SK-N-SH (cell line): ENCODE data around the gene RABGAP1L. TPM values are rescaled to one million over a fixed set of nuclear protein-coding genes. Genes with fewer than 3 reads are reported as not detected.

Experiments
- CTCF ChIA-PET: fragments of 300-600, 350-600 bp; formaldehyde crosslinking; extraction: SDS; loops from one replicate; lab custom pipeline; 2021; lab: Yijun Ruan, JAX
- POLR2A ChIA-PET: fragments of 350-600 bp; sonication (Branson Sonifier 250); formaldehyde crosslinking; extraction: SDS; loops from one replicate; lab custom pipeline; 2020; ENCODE audit warnings: antibody characterized with exemption, inconsistent platforms; lab: Yijun Ruan, JAX
- DNase-seq: peaks from one replicate; pipeline ENCODE4 v3.0.0; 2012
- H2AFZ ChIP-seq: fragments of 200-600 bp; sonication (generic); 2 replicates; pipeline ENCODE4 v1.8.1; 2016; ENCODE audit warnings: antibody characterized with exemption, mild to moderate bottlenecking, low read depth
- H3F3A ChIP-seq: fragments of 200-600 bp; sonication (generic); replicated peaks from 2 replicates; pipeline ENCODE3; 2016; ENCODE audit warnings: antibody characterized with exemption, mild to moderate bottlenecking; ENCODE audit not compliant: insufficient read depth
- H3K27ac ChIP-seq, 2 experiments: fragments of 200-500 bp in 1 of 2; fragments of 200-600 bp in 1 of 2; sonication (Bioruptor generic) in 1 of 2; sonication (generic), shearing (Covaris generic) in 1 of 2; 2 replicates each; pipeline versions ENCODE4 v1.5.1 to v1.6.1; 2014 to 2016; ENCODE audit warnings: low read depth in 2 of 2, inconsistent platforms in 1 of 2, low read length in 1 of 2, mild to moderate bottlenecking in 1 of 2, mixed read lengths in 1 of 2
- H3K27me3 ChIP-seq: fragments of 200-600 bp; sonication (generic), shearing (Covaris generic); 2 replicates; pipeline ENCODE4 v1.6.1; 2016; ENCODE audit warnings: mixed run types; ENCODE audit not compliant: insufficient read depth
- H3K36me3 ChIP-seq, 2 experiments: fragments of 200-500 bp in 1 of 2; fragments of 200-600 bp in 1 of 2; sonication (Bioruptor generic) in 1 of 2; sonication (generic) in 1 of 2; replicated peaks in 1 of 2; 2 replicates each; pipeline versions ENCODE3 to v1.5.1; 2014 to 2016; ENCODE audit warnings: low read length in 1 of 2, mild to moderate bottlenecking in 1 of 2; ENCODE audit not compliant: insufficient read depth in 2 of 2, control insufficient read depth in 1 of 2
- H3K4me1 ChIP-seq, 2 experiments: fragments of 200-500 bp in 1 of 2; fragments of 200-600 bp in 1 of 2; sonication (Bioruptor generic) in 1 of 2; sonication (generic), shearing (Covaris generic) in 1 of 2; 2 replicates each; pipeline versions ENCODE4 v1.5.1 to v1.6.1; 2014 to 2016; ENCODE audit warnings: low read depth in 1 of 2, low read length in 1 of 2, mixed run types in 1 of 2; ENCODE audit not compliant: insufficient read depth in 2 of 2, control insufficient read depth in 1 of 2
- H3K4me2 ChIP-seq: fragments of 200-600 bp; sonication (generic), shearing (Covaris generic); 2 replicates; pipeline ENCODE4 v1.6.1; 2017; ENCODE audit warnings: mixed run types
- H3K4me3 ChIP-seq, 2 experiments: fragments of 200-500 bp in 1 of 2; fragments of 200-600 bp in 1 of 2; sonication (Bioruptor generic) in 1 of 2; sonication (generic), shearing (Covaris generic) in 1 of 2; 2 replicates each; pipeline versions ENCODE4 v1.5.1 to v1.8.1; 2014 to 2016; ENCODE audit warnings: low read depth in 2 of 2, inconsistent platforms in 1 of 2, low read length in 1 of 2, mild to moderate bottlenecking in 1 of 2, mixed read lengths in 1 of 2, moderate library complexity in 1 of 2
- H3K79me2 ChIP-seq: fragments of 200-600 bp; sonication (generic); 2 replicates; pipeline ENCODE4 v1.8.1; 2017; ENCODE audit warnings: mild to moderate bottlenecking; ENCODE audit not compliant: insufficient read depth
- H3K9ac ChIP-seq: fragments of 200-600 bp; sonication (generic); 2 replicates; pipeline ENCODE4 v1.6.1; 2017; ENCODE audit warnings: mixed run types
- H3K9me2 ChIP-seq: fragments of 200-600 bp; sonication (generic); 2 replicates; pipeline ENCODE4 v1.6.1; 2017; ENCODE audit warnings: mixed run types
- H3K9me3 ChIP-seq: fragments of 200-600 bp; sonication (generic); 2 replicates; pipeline ENCODE4 v1.6.1; 2017; ENCODE audit warnings: mixed run types, mild to moderate bottlenecking, moderate library complexity
- H4K20me1 ChIP-seq: fragments of 200-600 bp; sonication (generic); 2 replicates; pipeline ENCODE4 v1.6.1; 2017; ENCODE audit warnings: mild to moderate bottlenecking, mixed run types; ENCODE audit not compliant: insufficient read depth
- CHD2 ChIP-seq: fragments of 150-350 bp; IDR thresholded peaks from 2 replicates; pipeline ENCODE4 v1.6.1; 2018; ENCODE audit warnings: low read length; ENCODE audit not compliant: partially characterized antibody
- CTCF ChIP-seq: fragments of 200-600 bp; sonication (generic); IDR thresholded peaks from 2 replicates; pipeline ENCODE4 v1.6.1; 2017; ENCODE audit warnings: antibody characterized with exemption, mild to moderate bottlenecking, moderate library complexity
- ELF1 ChIP-seq: IDR thresholded peaks from 2 replicates; pipeline ENCODE4 v1.4.0; 2012
- GATA2 ChIP-seq: sonication (generic); formaldehyde crosslinking; IDR thresholded peaks from 2 replicates; pipeline ENCODE4 v1.5.0; 2020; ENCODE audit warnings: mild to moderate bottlenecking, missing genetic modification reagents
- IRF3 ChIP-seq: fragments of 150-350 bp; IDR thresholded peaks from 2 replicates; pipeline ENCODE4 v1.6.1; 2016; ENCODE audit warnings: mild to moderate bottlenecking, low read depth, low read length
- MXI1 ChIP-seq: IDR thresholded peaks from 2 replicates; pipeline ENCODE4 v1.6.1; 2012; ENCODE audit warnings: mild to moderate bottlenecking, low read depth, low read length, improper control_type of control experiment
- NFIC ChIP-seq: IDR thresholded peaks from 2 replicates; pipeline ENCODE4 v1.4.0; 2012; ENCODE audit warnings: borderline replicate concordance
- PBX3 ChIP-seq: IDR thresholded peaks from 2 replicates; pipeline ENCODE4; 2012
- POLR2AphosphoS5 ChIP-seq: IDR thresholded peaks from 2 replicates; pipeline ENCODE4 v1.6.1; 2012; ENCODE audit warnings: low read depth, low read length
- RFX5 ChIP-seq: IDR thresholded peaks from 2 replicates; pipeline ENCODE4 v1.6.1; 2012; ENCODE audit warnings: mild to moderate bottlenecking, improper control_type of control experiment, low read length
- SIN3A ChIP-seq: IDR thresholded peaks from 2 replicates; pipeline ENCODE4 v1.6.1; 2012; ENCODE audit warnings: low read depth, mild to moderate bottlenecking, low read length, moderate library complexity, borderline replicate concordance
- TAF1 ChIP-seq: IDR thresholded peaks from 2 replicates; pipeline ENCODE4 v1.6.1; 2012; ENCODE audit warnings: low read depth, mild to moderate bottlenecking, low read length, moderate library complexity, borderline replicate concordance
- YY1 ChIP-seq: IDR thresholded peaks from 2 replicates; pipeline ENCODE4 v1.4.0; 2012; ENCODE audit warnings: low read depth, mild to moderate bottlenecking
- WGBS: methylation state at CpG from one replicate; pipeline ENCODE4 v1.1.6; 2017; ENCODE audit warnings: low lambda C conversion rate; 5-methylcytosine and 5-hydroxymethylcytosine counted together
- polyA plus RNA-seq, 3 experiments: library from polyadenylated mRNA; depleted of rRNA; stranded (reverse); fragments of >200 nt; gene quantifications; 2 replicates each; pipeline ENCODE4 v1.2.3, GENCODE V29; 2012

The RABGAP1L gene
- polyA plus RNA-seq, 1 of the 3 experiments (the other 2 are of a cell fraction) = 7.2 TPM

- TF ChIP-seq NFIC (no peak), ELF1 (no peak), GATA2 (CRISPR knock-in tag) (no peak), CHD2 (no peak)
- Histone ChIP-seq H3K36me3 (peaks cover 10% of the 10 kb centered on the region in 2 experiments), H4K20me1 (no peaks in the 10 kb centered on the region), H3K9me2 (no peaks in the 10 kb centered on the region), H3K4me1 (no peaks in the 10 kb centered on the region), H3K4me2 (no peak overlapping the region), H3K27ac (no peak overlapping the region), H3K79me2 (no peaks in the 10 kb centered on the region), H3K4me3 (no peak overlapping the region), H2AFZ (no peak overlapping the region), H3F3A (no peaks in the 10 kb centered on the region), H3K27me3 (no peaks in the 10 kb centered on the region), H3K9ac (no peak overlapping the region), H3K9me3 (peaks cover 5% of the 10 kb centered on the region; the same call in 1 of the 2 replicates)
- DNase-seq = no peak
- 100% methylated on average over 1 of the region's 1 CpG for WGBS
- ChIA-PET POLR2A (no interaction called here), CTCF (no interaction called here)
Measured at GRCh38 chr1:174224641-174225040, 65.3 kb downstream of the RABGAP1L start.

GRCh38 chr1:174225499-174226204, 66.3 kb downstream of the RABGAP1L start:
- 90% methylated on average over 5 of the region's 5 CpGs for WGBS
- no peaks in the 10 kb centered on the region for H4K20me1 ChIP-seq
- H3K79me2 ChIP-seq = no peaks in the 10 kb centered on the region
- H3K9me3 ChIP-seq = peaks cover 5% of the 10 kb centered on the region; the same call in 1 of the 2 replicates
- H3K27ac ChIP-seq = no peak overlapping the region
- TF ChIP-seq MXI1 (no peak), TAF1 (no peak), RFX5 (no peak), GATA2 (CRISPR knock-in tag) (no peak), CHD2 (no peak), YY1 (no peak), CTCF (no peak), POLR2AphosphoS5 (no peak), NFIC (no peak), IRF3 (no peak), SIN3A (no peak), PBX3 (no peak)
- no peak for DNase-seq
- H3F3A ChIP-seq = no peaks in the 10 kb centered on the region
- H3K4me1 ChIP-seq = no peaks in the 10 kb centered on the region
- no peaks in the 10 kb centered on the region for H3K9me2 ChIP-seq
- ChIA-PET POLR2A (no interaction called here), CTCF (no interaction called here)
- H2AFZ ChIP-seq = no peak overlapping the region
- H3K36me3 ChIP-seq = peaks cover 10% of the 10 kb centered on the region in 2 experiments
- no peak overlapping the region for H3K4me2 ChIP-seq
- H3K9ac ChIP-seq = no peak overlapping the region
- H3K4me3 ChIP-seq = no peak overlapping the region
- H3K27me3 ChIP-seq = no peaks in the 10 kb centered on the region
